ENCODE results near the gene YJEFN3.

Gene YJEFN3

DNA sequence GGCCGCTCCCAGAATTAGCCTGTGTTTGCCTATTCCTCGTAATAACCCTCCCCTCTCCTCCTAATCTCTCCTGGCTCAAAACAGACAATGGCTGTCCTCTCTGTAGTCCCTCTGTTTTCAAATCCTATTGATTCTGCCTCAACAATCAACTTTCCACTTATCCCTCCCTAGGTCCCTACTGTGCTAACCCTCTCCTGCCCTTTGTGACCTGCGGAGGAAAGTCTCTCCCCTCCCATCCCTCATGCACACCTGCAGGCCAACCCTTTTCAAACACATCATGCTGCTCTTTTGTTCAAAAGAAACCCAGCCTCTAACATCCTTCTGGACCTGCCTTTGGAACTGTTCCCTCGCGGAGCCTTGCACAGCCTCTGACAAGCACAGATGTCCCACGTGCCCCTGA lies 46.7 kb downstream of the YJEFN3 start:
- Histone ChIP-seq H3K36me3 (ENCODE audit: insufficient read depth, low read length) (no peaks in the 10 kb centered on the region), H3F3A (ENCODE audit: low read depth) (no peaks in the 10 kb centered on the region), H3K4me1 (ENCODE audit: insufficient read depth, low read length, poor library complexity, severe bottlenecking) (no peaks in the 10 kb centered on the region), H3K79me2 (ENCODE audit: insufficient read depth, low read length) (no peaks in the 10 kb centered on the region), H3K9ac (ENCODE audit: low read depth, low read length, poor library complexity, severe bottlenecking) (no peak overlapping the region), H3K4me3 (ENCODE audit: low read length, poor library complexity, severe bottlenecking) (no peak overlapping the region), H3K9me2 (replicated peaks; ENCODE audit: low read depth, low read length) (no peaks in the 10 kb centered on the region), H4K20me1 (ENCODE audit: insufficient read depth, low read length, poor library complexity, severe bottlenecking) (no peaks in the 10 kb centered on the region), H3K9me3 (ENCODE audit: insufficient read depth, low read depth, low read length) (no peaks in the 10 kb centered on the region), H2AFZ (ENCODE audit: low read length) (no peak overlapping the region), H3K4me2 (ENCODE audit: low read depth, low read length, poor library complexity, severe bottlenecking) (no peak overlapping the region), H3K27me3 (ENCODE audit: insufficient read depth, low read length, poor library complexity, severe bottlenecking) (no peaks in the 10 kb centered on the region)
- TF ChIP-seq CTCF (conservative IDR thresholded peaks at IDR 0.05; ENCODE audit: low read length) (no peak), EZH2phosphoT487 (IDR thresholded peaks at IDR 0.05; ENCODE audit: borderline replicate concordance) (no peak)

GRCh38 chr19:19578252-19578651 lies 49.5 kb downstream of the YJEFN3 start:
- TF ChIP-seq EZH2phosphoT487 (IDR thresholded peaks at IDR 0.05; ENCODE audit: borderline replicate concordance): no peak
- TF ChIP-seq CTCF (conservative IDR thresholded peaks at IDR 0.05; ENCODE audit: low read length): no peak
- no peak overlapping the region for H3K4me3 ChIP-seq (ENCODE audit: low read length, poor library complexity, severe bottlenecking)
- H3K79me2 ChIP-seq (ENCODE audit: insufficient read depth, low read length): no peaks in the 10 kb centered on the region
- H3K4me1 ChIP-seq (ENCODE audit: insufficient read depth, low read length, poor library complexity, severe bottlenecking): no peaks in the 10 kb centered on the region
- H4K20me1 ChIP-seq (ENCODE audit: insufficient read depth, low read length, poor library complexity, severe bottlenecking): no peaks in the 10 kb centered on the region
- no peaks in the 10 kb centered on the region for H3K9me2 ChIP-seq (replicated peaks; ENCODE audit: low read depth, low read length)
- no peaks in the 10 kb centered on the region for H3K36me3 ChIP-seq (ENCODE audit: insufficient read depth, low read length)
- no peaks in the 10 kb centered on the region for H3F3A ChIP-seq (ENCODE audit: low read depth)
- no peak overlapping the region for H3K4me2 ChIP-seq (ENCODE audit: low read depth, low read length, poor library complexity, severe bottlenecking)
- H3K27me3 ChIP-seq (ENCODE audit: insufficient read depth, low read length, poor library complexity, severe bottlenecking): no peaks in the 10 kb centered on the region
- H3K9ac ChIP-seq (ENCODE audit: low read depth, low read length, poor library complexity, severe bottlenecking): no peak overlapping the region
- no peaks in the 10 kb centered on the region for H3K9me3 ChIP-seq (ENCODE audit: insufficient read depth, low read depth, low read length)
- no peak overlapping the region for H2AFZ ChIP-seq (ENCODE audit: low read length)

GRCh38 chr19:19579533-19580361 lies 51.0 kb downstream of the YJEFN3 start:
- H3K79me2 ChIP-seq (ENCODE audit: insufficient read depth, low read length): no peaks in the 10 kb centered on the region
- no peak overlapping the region for H3K9ac ChIP-seq (ENCODE audit: low read depth, low read length, poor library complexity, severe bottlenecking)
- H3K9me2 ChIP-seq (replicated peaks; ENCODE audit: low read depth, low read length): no peaks in the 10 kb centered on the region
- H3K36me3 ChIP-seq (ENCODE audit: insufficient read depth, low read length): no peaks in the 10 kb centered on the region
- H3K9me3 ChIP-seq (ENCODE audit: insufficient read depth, low read depth, low read length): no peaks in the 10 kb centered on the region
- H3K4me2 ChIP-seq (ENCODE audit: low read depth, low read length, poor library complexity, severe bottlenecking): no peak overlapping the region
- H3K27me3 ChIP-seq (ENCODE audit: insufficient read depth, low read length, poor library complexity, severe bottlenecking): no peaks in the 10 kb centered on the region
- no peak overlapping the region for H3K4me3 ChIP-seq (ENCODE audit: low read length, poor library complexity, severe bottlenecking)
- no peaks in the 10 kb centered on the region for H3F3A ChIP-seq (ENCODE audit: low read depth)
- TF ChIP-seq EZH2phosphoT487 (IDR thresholded peaks at IDR 0.05; ENCODE audit: borderline replicate concordance) (no peak), CTCF (conservative IDR thresholded peaks at IDR 0.05; ENCODE audit: low read length) (no peak)
- H4K20me1 ChIP-seq (ENCODE audit: insufficient read depth, low read length, poor library complexity, severe bottlenecking): no peaks in the 10 kb centered on the region
- H2AFZ ChIP-seq (ENCODE audit: low read length): no peak overlapping the region
- H3K4me1 ChIP-seq (ENCODE audit: insufficient read depth, low read length, poor library complexity, severe bottlenecking): no peaks in the 10 kb centered on the region

Data from Loucy (cell line).